GM19468 (cell line): ENCODE measurements around the gene PIP4P1.

ENCODE experiments used
- ATAC-seq: cut with Tn5 transposase; IDR thresholded peaks from one replicate; pipeline ENCODE4 v1.9.1; 2021; ENCODE audit warnings: mild to moderate bottlenecking, moderate library complexity, moderate number of reproducible peaks; ENCODE audit not compliant: unreplicated experiment; ENCODE audit errors: extremely low read depth

PIP4P1 gene

GRCh38 chr14:20440465-20440864 is 20.8 kb downstream of the PIP4P1 start:
- ATAC-seq: no peak

- ATAC-seq: no peak
Observed at GRCh38 chr14:20438664-20439063, 22.6 kb downstream of the PIP4P1 start.

- ATAC-seq: no peak
Observed at GRCh38 chr14:20436363-20436755, 24.9 kb downstream of the PIP4P1 start.

- no peak for ATAC-seq
Observed at GRCh38 chr14:20435582-20436362, 25.5 kb downstream of the PIP4P1 start, which contains the start of gene KLHL33. Gene KLHL33, minus strand, starts transcription at chr14:20436166. Its CDS starts 355 bp downstream, at chr14:20435811.

GRCh38 chr14:20434701-20435581 is 26.3 kb downstream of the PIP4P1 start:
- no peak for ATAC-seq

GRCh38 chr14:20429801-20430669 is 31.2 kb downstream of the PIP4P1 start:
- ATAC-seq: no peak

- ATAC-seq: no peak
Observed at GRCh38 chr14:20428802-20429201, 32.4 kb downstream of the PIP4P1 start.

GRCh38 chr14:20428010-20428365 is 33.2 kb downstream of the PIP4P1 start:
- ATAC-seq: no peak

GRCh38 chr14:20427231-20428009 is 33.8 kb downstream of the PIP4P1 start:
- no peak for ATAC-seq

- no peak for ATAC-seq
Observed at GRCh38 chr14:20424851-20425250, 36.4 kb downstream of the PIP4P1 start.

GRCh38 chr14:20422886-20423285 is 38.3 kb downstream of the PIP4P1 start:
- no peak for ATAC-seq

- ATAC-seq: no peak
Observed at GRCh38 chr14:20421267-20421666, 40.0 kb downstream of the PIP4P1 start.

- ATAC-seq: no peak
Observed at GRCh38 chr14:20419419-20419818, 41.8 kb downstream of the PIP4P1 start.

- ATAC-seq: no peak
Observed at GRCh38 chr14:20418501-20418909, 42.7 kb downstream of the PIP4P1 start.

- no peak for ATAC-seq
Observed at GRCh38 chr14:20417250-20418186, 43.7 kb downstream of the PIP4P1 start.

- ATAC-seq: no peak
Observed at GRCh38 chr14:20416223-20416622, 45.0 kb downstream of the PIP4P1 start.

GRCh38 chr14:20415782-20416206 is 45.4 kb downstream of the PIP4P1 start:
- ATAC-seq: no peak

GRCh38 chr14:20413744-20414082 is 47.5 kb downstream of the PIP4P1 start:
- no peak for ATAC-seq
